AG04449 (cell line): Measurements from ENCODE around the gene PRDM4.

Source experiments
- CTCF ChIA-PET: fragments of 350-600 bp; formaldehyde crosslinking; extraction: SDS; loops from one replicate; lab custom pipeline; 2021; ENCODE audit warnings: antibody characterized with exemption; lab: Yijun Ruan, JAX
- POLR2A ChIA-PET: fragments of 400-600, 350-600 bp; formaldehyde crosslinking; extraction: SDS; loops from one replicate; lab custom pipeline; 2020; ENCODE audit warnings: antibody characterized with exemption, inconsistent platforms; lab: Yijun Ruan, JAX
- DNase-seq: peaks from one replicate; pipeline ENCODE4 v3.0.0-alpha.2; 2010; ENCODE audit warnings: low read depth, low spot score
- H3K4me3 ChIP-seq: 2 replicates; pipeline ENCODE4 v1.5.1; 2011; ENCODE audit warnings: low read depth, mild to moderate bottlenecking, control low read depth, low read length
- TF ChIP-seq, protein P1 (sequence below): IDR thresholded peaks from one replicate; pipeline ENCODE4 v1.5.1; 2011; ENCODE audit warnings: mild to moderate bottlenecking, moderate library complexity, low read length, control low read depth, inconsistent platforms; ENCODE audit not compliant: insufficient read depth; ENCODE audit errors: missing control alignments

PRDM4 gene

DNA sequence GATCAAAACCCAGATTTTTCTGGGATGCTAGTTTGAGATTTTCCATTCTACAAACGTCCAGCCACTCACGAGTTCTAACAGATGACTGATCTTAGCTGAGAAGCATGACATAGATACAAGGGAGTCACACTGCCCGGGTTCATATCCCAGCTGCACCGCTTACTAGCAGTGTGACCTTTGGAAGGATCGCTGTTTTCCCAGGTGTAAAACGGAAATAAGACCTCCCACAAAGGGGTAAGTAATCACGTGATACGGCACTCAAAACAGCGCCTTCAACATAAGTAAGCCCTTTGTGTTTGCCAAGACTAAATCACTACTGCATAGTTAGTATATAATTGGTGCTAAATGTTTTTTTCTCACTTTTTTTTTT lies 76.0 kb downstream of the PRDM4 start:
- peak overlapping the region; percentile 100 for H3K4me3 ChIP-seq
- POLR2A ChIA-PET = interaction anchor here (0.6 kb wide), 1 partner anchor 280 kb away, joined by 4 read pairs; no protein-coding TSS in a partner anchor
- TF ChIP-seq, protein P1, sequence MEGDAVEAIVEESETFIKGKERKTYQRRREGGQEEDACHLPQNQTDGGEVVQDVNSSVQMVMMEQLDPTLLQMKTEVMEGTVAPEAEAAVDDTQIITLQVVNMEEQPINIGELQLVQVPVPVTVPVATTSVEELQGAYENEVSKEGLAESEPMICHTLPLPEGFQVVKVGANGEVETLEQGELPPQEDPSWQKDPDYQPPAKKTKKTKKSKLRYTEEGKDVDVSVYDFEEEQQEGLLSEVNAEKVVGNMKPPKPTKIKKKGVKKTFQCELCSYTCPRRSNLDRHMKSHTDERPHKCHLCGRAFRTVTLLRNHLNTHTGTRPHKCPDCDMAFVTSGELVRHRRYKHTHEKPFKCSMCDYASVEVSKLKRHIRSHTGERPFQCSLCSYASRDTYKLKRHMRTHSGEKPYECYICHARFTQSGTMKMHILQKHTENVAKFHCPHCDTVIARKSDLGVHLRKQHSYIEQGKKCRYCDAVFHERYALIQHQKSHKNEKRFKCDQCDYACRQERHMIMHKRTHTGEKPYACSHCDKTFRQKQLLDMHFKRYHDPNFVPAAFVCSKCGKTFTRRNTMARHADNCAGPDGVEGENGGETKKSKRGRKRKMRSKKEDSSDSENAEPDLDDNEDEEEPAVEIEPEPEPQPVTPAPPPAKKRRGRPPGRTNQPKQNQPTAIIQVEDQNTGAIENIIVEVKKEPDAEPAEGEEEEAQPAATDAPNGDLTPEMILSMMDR = no peak
- DNase-seq = no peak
- CTCF ChIA-PET = interaction anchor here (1.5 to 7.6 kb wide), 3 partner anchors 11 to 201 kb away, joined by 8 to 61 read pairs (median 11); no protein-coding TSS in a partner anchor

DNA sequence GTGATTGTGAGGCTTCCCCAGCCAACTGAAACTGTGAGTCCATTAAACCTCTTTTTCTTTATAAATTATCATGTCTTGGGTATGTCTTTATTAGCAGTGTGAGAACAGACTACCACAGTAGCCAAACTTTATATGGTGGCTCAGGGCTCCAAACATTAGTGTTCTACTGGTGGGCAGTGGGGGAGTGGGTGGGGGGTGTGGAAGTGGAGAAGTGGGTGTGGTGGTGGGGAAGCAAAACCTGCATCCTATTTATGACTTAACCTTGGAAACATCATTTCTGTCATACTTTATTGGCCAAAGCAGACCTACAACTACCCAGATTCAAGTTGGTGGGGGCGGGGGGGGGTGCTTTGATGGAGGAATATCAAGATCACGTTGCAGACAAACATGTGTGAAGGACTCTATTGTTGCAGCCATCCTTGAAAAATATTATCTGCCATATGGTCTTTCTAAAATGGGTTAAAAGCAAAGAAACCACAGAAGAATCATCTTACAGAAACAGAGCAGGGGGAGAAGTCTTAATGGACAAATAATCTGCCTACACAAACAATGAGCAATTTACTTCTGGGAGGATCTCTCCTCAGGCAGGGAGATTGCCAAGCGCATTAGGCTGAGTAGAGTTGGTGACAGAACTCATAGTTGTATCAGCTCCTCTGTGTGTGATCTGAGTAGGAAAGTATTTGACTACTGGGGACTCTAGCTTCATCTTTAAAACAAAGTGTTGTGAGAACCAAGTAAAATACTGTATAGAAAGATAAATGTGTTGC lies 76.7 kb downstream of the PRDM4 start:
- ChIA-PET CTCF (interaction anchor here (1.5 to 7.6 kb wide), 2 partner anchors 11 to 201 kb away, joined by 11 to 61 read pairs; no protein-coding TSS in a partner anchor), POLR2A (interaction anchor here (0.8 kb wide), 1 partner anchor 8 kb away, joined by 4 read pairs; no protein-coding TSS in a partner anchor)
- H3K4me3 ChIP-seq = no peak overlapping the region
- no peak for DNase-seq
- TF ChIP-seq, protein P1 = no peak
